ENCODE data around the gene PCDHGC4.

DNA sequence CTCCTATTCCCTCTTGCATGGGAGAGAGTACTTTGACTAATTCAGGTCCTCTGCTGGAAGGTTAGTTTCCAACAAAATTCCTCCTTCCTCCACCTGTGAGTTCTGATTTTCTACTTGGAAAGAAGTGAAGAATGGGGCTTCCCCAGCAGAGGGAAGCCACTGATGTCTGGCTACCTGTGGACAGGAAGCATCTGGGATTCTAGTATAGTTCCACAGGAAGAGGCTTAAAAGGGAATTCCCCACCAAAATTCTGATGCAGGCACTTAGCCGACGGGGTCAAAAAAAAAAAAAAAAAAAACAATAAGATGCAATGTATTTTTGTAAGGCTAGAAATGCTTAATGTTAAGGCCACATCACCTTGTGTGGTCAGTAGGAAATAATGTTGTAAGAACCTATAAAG is 37.5 kb downstream of the PCDHGC4 start:
- TF ChIP-seq ZNF8 (CRISPR knock-in tag; IDR thresholded peaks at IDR 0.05) (no peak), ZNF565 (CRISPR knock-in tag; conservative IDR thresholded peaks at IDR 0.05; ENCODE audit: low read depth) (no peak), ARNTL (CRISPR knock-in tag; IDR thresholded peaks at IDR 0.05; ENCODE audit: borderline replicate concordance, low read depth) (no peak), ZFP30 (CRISPR knock-in tag; IDR thresholded peaks at IDR 0.05) (no peak)
- TF ChIP-seq, protein P1, sequence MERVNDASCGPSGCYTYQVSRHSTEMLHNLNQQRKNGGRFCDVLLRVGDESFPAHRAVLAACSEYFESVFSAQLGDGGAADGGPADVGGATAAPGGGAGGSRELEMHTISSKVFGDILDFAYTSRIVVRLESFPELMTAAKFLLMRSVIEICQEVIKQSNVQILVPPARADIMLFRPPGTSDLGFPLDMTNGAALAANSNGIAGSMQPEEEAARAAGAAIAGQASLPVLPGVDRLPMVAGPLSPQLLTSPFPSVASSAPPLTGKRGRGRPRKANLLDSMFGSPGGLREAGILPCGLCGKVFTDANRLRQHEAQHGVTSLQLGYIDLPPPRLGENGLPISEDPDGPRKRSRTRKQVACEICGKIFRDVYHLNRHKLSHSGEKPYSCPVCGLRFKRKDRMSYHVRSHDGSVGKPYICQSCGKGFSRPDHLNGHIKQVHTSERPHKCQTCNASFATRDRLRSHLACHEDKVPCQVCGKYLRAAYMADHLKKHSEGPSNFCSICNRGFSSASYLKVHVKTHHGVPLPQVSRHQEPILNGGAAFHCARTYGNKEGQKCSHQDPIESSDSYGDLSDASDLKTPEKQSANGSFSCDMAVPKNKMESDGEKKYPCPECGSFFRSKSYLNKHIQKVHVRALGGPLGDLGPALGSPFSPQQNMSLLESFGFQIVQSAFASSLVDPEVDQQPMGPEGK (CRISPR knock-in tag; IDR thresholded peaks at IDR 0.05; ENCODE audit: borderline replicate concordance): no peak

All from SK-N-SH treated with all-trans-retinoic acid at 6 μM for 48 hours (cell line).